Tibial nerve (tissue), 4 donors: ENCODE results near the gene BPIFB6. TPM values are rescaled to one million over a fixed set of nuclear protein-coding genes. Genes with fewer than 3 reads are reported as not detected.

Source experiments
- DNase-seq, 2 donors: peaks; one replicate each; pipeline ENCODE4 v3.0.0-alpha.2; 2019; ENCODE audit warnings: low spot score in 2 of 2
- H3K27ac ChIP-seq, 4 donors: fragments of 200-600 bp; sonication (generic) in 3 of 4; one replicate each; pipeline ENCODE4 v1.5.1; 2017 to 2019; ENCODE audit warnings: mild to moderate bottlenecking in 1 of 4
- H3K27me3 ChIP-seq, 2 donors: fragments of 200-600 bp; sonication (generic) in 1 of 2; one replicate each; pipeline versions ENCODE4 v1.5.1 to v1.6.0; 2017 to 2019
- H3K36me3 ChIP-seq, 3 donors: fragments of 200-600 bp; sonication (generic); one replicate each; pipeline ENCODE4 v1.5.1; 2018 to 2019
- H3K4me1 ChIP-seq, 4 donors: fragments of 200-600 bp; sonication (generic) in 3 of 4; one replicate each; pipeline ENCODE4 v1.5.1; 2017 to 2019
- H3K4me3 ChIP-seq, 4 donors: fragments of 200-600 bp; sonication (generic) in 3 of 4; one replicate each; pipeline ENCODE4 v1.5.1; 2017 to 2019; ENCODE audit warnings: mild to moderate bottlenecking in 1 of 4, moderate library complexity in 1 of 4
- H3K9me3 ChIP-seq, 4 donors: fragments of 200-600 bp; sonication (generic) in 3 of 4; one replicate each; pipeline ENCODE4 v1.5.1; 2017 to 2019
- EP300 ChIP-seq, 2 donors: sonication (generic); formaldehyde crosslinking; IDR thresholded peaks; one replicate each; pipeline ENCODE4 v1.6.1; 2017; ENCODE audit warnings: antibody characterized with exemption in 2 of 2, mild to moderate bottlenecking in 1 of 2
- POLR2A ChIP-seq, 2 donors: fragments of 450-650 bp; IDR thresholded peaks; one replicate each; pipeline ENCODE4 v1.6.1; 2017; ENCODE audit warnings: antibody characterized with exemption in 2 of 2, mild to moderate bottlenecking in 2 of 2, moderate library complexity in 2 of 2
- WGBS, 2 donors: methylation state at CpG; one replicate each; pipeline ENCODE4 v1.1.5; 2018; 5-methylcytosine and 5-hydroxymethylcytosine counted together
- total RNA-seq, 4 donors: library from RNA; depleted of rRNA; stranded (reverse); fragments of >200 nt; gene quantifications; one replicate each; pipeline ENCODE4 v1.1.0, GENCODE V29; 2016
- TF ChIP-seq, protein P1 (sequence below), 5 experiments: fragments of 200-600 bp in 3 of 5; fragments of 450-650 bp in 2 of 5; sonication (generic) in 3 of 5; IDR thresholded peaks; one replicate each; pipeline ENCODE4 v1.5.1; 2016 to 2019; ENCODE audit warnings: antibody characterized with exemption in 5 of 5, mild to moderate bottlenecking in 3 of 5, moderate library complexity in 2 of 5

BPIFB6 gene
- total RNA-seq, 4 donors from 2014 or later: not detected

DNA sequence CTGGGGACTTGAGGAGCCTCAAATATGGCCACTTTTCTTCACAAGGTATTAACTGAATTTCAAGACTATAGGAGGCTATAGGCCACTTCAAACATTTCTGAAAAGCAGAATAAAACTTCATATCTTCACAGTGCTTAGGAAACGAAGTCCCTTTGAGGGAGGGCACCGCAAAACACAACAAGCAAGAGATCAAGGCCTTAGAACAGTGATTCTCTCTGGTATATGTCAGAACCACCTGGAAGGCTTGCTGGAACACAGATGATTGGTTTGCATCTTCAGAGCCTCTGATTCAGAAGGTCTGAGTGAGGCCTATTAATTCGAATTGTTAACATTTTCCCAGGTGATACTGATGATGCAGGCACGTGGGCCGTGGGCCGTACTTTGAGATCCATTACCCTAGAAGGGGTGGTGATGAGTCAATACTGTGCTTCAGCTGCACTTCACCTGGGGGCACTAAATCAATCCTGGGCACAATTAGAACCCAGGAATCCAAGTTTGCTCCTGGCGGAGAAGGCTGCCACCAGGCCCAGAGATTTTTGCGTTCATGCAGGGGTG lies 37.9 kb upstream of the BPIFB6 start:
- Histone ChIP-seq H3K27ac (no peak overlapping the region), H3K27me3 (no peaks in the 10 kb centered on the region), H3K4me1 (no peaks in the 10 kb centered on the region), H3K4me3 (no peak overlapping the region), H3K36me3 (no peaks in the 10 kb centered on the region), H3K9me3 (peaks cover 0 to 10% (median 0%) of the 10 kb centered on the region in 4 donors)
- DNase-seq: no peak
- TF ChIP-seq, protein P1, sequence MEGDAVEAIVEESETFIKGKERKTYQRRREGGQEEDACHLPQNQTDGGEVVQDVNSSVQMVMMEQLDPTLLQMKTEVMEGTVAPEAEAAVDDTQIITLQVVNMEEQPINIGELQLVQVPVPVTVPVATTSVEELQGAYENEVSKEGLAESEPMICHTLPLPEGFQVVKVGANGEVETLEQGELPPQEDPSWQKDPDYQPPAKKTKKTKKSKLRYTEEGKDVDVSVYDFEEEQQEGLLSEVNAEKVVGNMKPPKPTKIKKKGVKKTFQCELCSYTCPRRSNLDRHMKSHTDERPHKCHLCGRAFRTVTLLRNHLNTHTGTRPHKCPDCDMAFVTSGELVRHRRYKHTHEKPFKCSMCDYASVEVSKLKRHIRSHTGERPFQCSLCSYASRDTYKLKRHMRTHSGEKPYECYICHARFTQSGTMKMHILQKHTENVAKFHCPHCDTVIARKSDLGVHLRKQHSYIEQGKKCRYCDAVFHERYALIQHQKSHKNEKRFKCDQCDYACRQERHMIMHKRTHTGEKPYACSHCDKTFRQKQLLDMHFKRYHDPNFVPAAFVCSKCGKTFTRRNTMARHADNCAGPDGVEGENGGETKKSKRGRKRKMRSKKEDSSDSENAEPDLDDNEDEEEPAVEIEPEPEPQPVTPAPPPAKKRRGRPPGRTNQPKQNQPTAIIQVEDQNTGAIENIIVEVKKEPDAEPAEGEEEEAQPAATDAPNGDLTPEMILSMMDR (IDR thresholded peaks at IDR 0.05): no peak
- TF ChIP-seq POLR2A (IDR thresholded peaks at IDR 0.05) (no peak), EP300 (IDR thresholded peaks at IDR 0.05) (no peak)
- 79 to 86% methylated on average over 8 of the region's 8 CpGs for WGBS, 2 donors

- Histone ChIP-seq H3K27ac (no peak overlapping the region), H3K4me1 (peaks cover 0 to 9% (median 0%) of the 10 kb centered on the region in 4 donors), H3K4me3 (no peak overlapping the region), H3K36me3 (no peaks in the 10 kb centered on the region), H3K9me3 (peaks cover 0 to 10% (median 0%) of the 10 kb centered on the region in 4 donors), H3K27me3 (no peaks in the 10 kb centered on the region)
- TF ChIP-seq POLR2A (IDR thresholded peaks at IDR 0.05) (no peak), EP300 (IDR thresholded peaks at IDR 0.05) (no peak)
- TF ChIP-seq, protein P1 (IDR thresholded peaks at IDR 0.05): no peak
- no peak for DNase-seq
Measured at GRCh38 chr20:32995802-32996201, 35.6 kb upstream of the BPIFB6 start.

DNA sequence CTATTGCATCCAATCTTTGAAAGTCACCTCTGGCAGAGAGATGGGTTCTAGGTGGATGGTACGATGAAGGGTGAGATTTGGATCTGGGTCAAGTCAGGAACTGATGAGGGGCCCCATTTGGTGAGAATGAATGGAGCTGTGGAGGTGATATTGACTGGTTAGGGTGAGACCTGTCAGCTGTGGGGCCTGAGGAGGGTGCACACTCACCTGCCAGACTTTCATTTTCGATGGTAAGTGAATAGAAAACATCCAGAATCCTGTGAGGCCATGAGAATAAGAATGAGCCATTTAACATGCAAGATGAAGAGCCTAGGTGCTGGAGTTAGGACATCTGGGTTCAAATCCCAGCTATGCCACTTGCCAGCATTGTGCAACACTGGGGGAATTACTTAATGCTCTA lies 34.0 kb upstream of the BPIFB6 start:
- H3K4me1 ChIP-seq: peaks cover 0 to 9% (median 0%) of the 10 kb centered on the region in 4 donors
- no peak overlapping the region for H3K4me3 ChIP-seq
- no peaks in the 10 kb centered on the region for H3K36me3 ChIP-seq
- H3K27me3 ChIP-seq: no peaks in the 10 kb centered on the region
- H3K9me3 ChIP-seq: peaks cover 0 to 10% (median 0%) of the 10 kb centered on the region in 4 donors
- WGBS, 2 donors: 81% methylated on average over 2 of the region's 2 CpGs
- H3K27ac ChIP-seq: no peak overlapping the region
- TF ChIP-seq EP300 (IDR thresholded peaks at IDR 0.05) (no peak), POLR2A (IDR thresholded peaks at IDR 0.05) (no peak)
- TF ChIP-seq, protein P1 (IDR thresholded peaks at IDR 0.05): no peak
- no peak for DNase-seq

DNA sequence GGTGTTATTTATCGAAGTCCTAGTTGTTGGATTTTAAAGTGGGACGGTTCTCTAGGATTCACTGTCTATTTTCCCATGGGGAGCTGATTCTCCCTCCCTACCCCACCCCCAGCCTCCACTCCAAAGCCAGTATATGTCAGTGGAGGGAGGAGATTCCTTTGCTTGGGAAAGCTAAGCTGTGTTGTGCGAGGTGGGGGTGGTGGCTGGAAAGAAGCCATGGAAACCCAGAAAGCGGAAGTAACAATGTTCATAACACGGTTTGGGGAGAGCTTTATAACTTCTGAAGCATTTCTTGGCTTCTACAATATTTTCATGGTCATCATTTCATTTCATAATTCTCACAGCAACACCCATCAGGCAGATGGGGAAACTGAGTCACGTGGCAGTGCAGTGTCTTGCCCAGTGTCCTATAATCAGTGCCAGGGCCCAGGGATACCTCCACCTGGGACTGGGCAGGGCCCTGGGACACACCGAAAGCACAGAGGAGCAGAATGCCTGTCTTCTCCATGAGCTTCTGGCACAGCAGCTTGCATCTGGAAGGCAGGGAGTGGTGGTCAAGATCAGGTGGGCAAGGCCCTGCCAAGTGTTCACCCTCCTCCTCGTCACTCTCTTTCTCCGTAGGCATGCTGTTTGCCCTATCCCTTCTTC lies 31.7 kb upstream of the BPIFB6 start:
- WGBS, 2 donors: 41 to 46% methylated on average over 9 of the region's 9 CpGs
- no peak for DNase-seq

More for the DNA sequence above, 31.7 kb upstream of the BPIFB6 start:
- Histone ChIP-seq H3K4me1 (peaks cover 0 to 9% (median 0%) of the 10 kb centered on the region in 4 donors), H3K27me3 (no peaks in the 10 kb centered on the region), H3K4me3 (no peak overlapping the region), H3K36me3 (no peaks in the 10 kb centered on the region), H3K9me3 (peaks cover 0 to 12% (median 0%) of the 10 kb centered on the region in 4 donors), H3K27ac (no peak overlapping the region)
- TF ChIP-seq POLR2A (IDR thresholded peaks at IDR 0.05): no peak
- no peak for TF ChIP-seq EP300 (IDR thresholded peaks at IDR 0.05)
- TF ChIP-seq, protein P1 (IDR thresholded peaks at IDR 0.05): no peak
